Measurements from ENCODE around the gene CTIF.

CTIF gene

DNA sequence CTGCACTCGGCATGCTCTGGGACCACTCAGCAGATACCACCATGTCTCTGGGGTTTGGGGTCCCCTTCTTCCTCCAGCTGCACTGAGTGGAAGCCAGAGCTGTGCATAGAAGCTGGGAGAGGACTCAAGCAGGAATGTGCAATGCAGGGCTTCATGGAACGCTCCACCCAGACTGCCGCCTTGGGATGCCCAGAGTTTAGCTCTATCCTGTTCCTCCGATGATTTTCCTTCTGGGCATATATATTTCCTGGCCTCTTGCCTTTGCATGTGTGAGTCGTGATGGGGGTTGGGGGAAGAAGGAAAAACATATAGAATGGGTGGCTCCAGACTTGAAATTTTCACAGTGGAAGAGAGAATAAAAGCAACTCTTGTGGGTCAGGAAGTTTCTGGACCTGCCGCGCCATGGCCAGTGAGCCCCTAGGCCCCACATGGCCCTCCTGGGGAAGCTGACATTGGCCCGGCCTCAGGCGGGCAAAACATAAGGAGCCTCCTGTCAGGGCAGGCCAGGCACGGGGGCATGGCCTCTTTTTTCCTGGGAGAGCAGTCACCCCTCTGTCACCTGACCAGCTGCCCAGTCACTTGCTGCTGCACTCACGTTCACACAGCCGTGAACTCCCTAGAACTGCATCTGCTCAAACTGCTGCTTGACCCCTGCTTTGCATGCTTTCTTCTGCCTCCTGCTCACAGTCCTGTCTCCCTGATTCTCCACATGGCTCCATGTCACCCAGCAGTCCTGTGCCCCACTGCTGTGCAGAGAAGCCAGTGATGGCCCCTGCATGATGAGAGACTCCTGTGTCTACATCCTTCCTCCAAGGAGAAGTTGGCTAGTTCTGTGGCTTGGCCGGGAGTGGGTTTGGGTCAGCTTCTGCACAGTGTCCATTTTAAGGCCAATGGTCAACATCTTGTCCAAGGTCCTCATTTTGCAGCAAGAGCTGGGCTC lies 197.8 kb downstream of the CTIF start:
- DNase-seq = no peak

DNA sequence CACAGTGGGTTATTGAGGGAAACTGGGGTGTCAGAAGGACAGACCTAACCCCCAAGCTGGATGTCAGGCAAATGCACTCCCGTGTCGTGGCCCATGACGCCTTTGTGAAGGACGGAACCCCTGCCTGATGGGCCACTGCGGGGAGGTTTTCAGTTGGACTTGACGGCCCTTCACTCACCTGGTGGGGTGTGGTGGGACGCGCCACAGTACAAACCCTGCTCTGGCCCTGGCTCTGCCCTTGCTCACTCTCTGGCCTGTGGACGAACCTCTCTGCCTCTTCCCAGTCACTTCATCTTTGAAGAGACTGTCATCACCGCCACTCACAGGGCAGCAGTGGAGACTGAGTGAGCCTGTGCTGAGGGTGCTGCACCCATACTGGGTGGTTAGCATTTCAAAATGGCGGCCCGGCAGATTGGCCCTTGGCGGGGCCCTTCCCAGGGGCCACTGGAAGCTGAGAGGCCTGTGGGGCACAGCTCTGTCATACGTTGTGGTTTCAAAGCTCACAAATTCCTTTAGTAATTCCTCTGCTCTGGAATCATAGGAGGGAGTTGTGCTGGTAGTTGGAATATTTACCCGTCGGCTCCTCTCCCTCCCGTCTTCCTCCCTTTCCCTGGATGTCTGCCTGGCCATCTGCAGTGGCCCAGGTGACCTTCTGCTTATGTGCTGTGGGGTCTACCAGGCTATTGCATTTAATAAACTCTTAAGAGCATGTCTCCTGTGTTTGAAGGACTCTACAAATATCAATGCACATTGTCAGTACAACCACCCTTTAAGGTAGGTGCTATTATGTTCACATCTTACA lies 200.6 kb downstream of the CTIF start:
- DNase-seq = no peak

DNA sequence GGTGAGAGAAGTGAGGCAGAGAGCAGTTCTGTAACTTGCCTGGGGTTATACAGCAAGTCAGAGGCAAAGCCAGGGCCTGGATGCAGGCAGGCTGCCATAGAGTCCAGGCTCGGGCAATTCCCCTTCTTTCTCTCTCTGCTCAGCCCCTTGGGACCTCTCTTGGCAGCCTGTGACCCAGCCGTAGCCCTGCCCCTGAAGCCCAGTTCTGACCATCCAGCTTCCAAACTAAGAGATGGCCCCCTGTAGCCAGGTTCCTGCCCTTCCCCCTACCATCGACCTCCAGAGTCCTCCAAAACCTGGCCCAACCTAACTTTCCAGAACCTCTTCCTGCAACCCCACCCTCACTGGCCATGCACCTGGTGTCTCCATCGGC lies 201.2 kb downstream of the CTIF start:
- no peak for DNase-seq

DNA sequence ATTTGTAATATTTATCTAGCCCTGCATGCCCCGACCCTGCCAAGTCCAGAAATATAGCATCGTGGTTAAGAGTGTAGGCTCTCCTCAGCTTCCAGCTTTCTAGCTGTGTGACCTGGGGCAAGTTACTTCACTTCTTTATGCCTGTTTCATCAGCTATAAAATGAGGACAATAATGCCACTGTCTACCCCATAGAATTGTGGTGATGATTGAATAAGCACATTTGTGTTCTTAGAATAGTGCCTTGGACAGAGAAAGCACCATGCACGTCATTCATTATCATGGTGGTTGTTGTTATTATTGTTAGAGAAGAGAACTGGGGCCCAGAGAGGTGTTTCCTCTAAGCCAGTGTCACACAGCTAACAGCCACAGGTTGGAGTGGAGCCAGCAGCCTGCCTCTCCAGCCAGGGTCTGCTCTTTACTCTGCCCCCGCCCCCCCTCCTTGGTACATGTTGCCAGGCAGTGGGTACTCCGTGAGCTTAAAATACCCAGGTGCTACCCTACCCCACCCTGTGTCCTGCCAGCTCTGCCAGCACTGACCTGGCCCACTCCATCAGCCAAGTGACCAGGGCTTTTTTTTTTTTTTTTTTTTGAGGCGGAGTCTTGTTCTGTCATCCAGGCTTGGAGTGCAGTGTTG lies 202.1 kb downstream of the CTIF start:
- DNase-seq = no peak

DNA sequence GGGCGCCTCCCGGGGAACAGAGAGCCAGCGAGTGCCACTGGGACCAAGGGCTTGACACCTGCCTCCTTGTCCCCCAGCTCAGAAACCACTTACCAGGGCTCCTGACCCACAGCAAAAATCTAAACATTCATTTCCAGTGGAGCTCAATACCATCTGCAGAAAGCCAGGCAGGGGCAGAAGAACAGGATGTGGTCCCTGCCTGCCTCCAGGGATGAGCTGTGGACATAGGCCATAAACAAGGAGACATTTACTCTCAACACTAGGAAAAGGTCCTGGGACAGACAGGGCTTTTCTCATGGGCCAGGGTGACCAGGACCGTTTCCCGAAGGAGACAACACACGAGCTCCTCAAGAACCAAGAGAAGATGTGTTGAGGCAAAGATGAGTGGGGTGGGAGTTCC lies 203.0 kb downstream of the CTIF start:
- no peak for DNase-seq

DNA sequence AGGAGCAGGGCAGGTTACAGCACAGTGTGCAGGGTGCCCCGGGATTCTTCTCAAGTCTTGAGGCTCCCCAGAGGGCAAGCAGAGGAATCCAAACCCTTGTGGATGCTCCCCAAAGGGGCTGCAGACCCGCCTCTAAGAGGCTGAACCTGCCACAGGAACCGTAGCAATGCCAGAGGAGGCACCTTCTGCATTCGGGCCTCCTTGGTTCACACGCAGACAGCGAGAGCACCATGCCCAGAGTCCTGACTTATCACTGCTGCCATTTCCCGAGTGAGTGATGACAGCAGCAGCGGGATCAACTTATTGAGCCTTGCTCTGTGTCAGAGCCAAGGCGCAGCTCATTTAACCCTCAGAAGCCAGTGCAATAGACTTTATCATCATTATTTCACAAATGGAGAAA lies 203.5 kb downstream of the CTIF start:
- no peak for DNase-seq

DNA sequence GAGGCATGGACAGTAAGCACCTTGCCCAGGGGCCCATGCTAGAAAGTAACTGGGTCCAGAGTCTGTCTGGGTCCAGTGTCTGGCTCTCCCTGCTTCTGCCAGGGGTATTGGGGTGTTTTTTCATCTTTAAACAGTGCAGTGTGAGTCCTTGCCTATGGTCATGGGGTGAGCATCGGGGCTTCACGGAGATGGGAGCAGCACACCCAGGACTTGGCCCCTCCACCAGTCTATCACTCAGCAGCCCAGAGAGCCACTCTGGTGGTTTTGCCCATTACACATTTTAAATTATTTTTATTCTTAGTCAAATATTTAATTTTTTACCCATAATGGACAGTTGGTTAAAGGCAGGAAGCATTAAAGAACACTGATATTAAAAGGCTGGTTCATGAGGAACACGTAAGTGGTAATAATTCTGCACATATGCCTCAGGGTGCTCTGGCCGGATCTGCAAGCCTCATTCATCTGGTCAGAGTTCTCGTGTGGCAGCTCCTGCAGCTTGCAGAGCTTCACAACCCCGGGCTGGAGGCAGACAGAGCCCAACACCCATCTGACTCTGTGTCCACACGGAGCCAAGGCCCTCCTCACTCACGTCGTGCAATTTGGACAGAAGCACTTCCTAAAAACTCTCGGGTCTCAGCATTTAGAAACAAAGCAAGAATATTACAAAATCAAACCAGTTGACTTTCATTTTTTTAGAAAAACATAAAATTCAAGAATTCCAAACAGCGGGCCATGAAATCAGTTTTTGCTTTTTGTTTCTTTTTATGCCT lies 204.1 kb downstream of the CTIF start:
- DNase-seq = no peak

DNA sequence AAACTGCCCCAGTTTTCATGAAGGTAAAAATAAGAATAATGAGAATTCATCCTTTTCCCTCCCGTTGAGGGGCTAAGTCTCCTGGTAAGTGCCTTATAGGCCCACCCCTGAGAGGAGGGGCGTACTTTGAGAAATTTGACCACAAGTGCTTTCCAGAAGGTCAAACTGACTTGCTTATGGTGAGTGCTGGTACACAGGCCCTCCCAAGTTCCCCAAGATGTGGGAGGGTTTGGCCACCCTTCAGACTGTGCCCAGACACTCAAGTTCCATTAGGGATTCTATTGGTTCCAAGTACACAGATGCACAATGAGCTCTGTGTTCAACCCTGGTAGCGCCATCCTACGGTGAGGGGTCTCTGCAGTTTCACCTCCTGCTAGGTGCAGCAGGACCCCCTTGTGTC lies 205.1 kb downstream of the CTIF start:
- no peak for DNase-seq

DNA sequence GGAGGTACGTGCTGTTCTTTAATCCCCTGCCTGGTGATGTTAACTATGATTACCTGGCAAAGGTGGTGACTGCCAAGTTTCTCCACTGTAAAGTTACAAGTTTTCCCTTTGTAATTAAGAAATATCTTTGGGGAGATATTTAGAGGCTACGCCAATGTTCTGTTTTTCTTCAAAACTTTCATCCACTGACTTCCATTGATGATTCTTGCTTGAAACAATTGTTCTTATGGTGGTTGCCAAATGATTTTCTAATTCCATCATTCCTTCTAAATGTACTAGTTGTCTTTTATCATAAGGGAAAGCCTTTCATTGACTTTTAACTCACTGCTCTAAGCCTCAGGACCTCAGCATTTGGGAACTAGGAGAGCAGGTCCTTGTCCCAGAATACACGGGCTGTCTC lies 206.5 kb downstream of the CTIF start:
- no peak for DNase-seq

DNA sequence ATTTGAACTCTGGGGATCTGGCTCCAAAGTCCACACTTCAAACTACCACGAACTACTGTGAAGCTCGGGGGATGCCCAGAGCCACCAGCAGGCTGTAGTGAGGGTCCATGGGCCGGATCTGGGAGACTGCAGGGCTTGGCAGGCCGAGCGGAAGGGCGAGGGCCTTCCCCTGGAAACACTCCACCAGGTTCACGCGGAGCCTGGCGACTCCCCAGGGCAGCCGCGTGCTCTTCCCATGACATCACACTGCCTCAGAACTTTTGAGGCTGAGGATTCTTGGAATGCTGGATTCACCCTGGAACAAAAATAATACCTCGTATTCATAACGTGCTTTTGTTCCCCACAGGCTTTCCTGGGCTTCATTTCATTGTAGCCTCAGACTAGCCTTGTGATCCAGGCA lies 210.9 kb downstream of the CTIF start:
- DNase-seq = no peak

DNA sequence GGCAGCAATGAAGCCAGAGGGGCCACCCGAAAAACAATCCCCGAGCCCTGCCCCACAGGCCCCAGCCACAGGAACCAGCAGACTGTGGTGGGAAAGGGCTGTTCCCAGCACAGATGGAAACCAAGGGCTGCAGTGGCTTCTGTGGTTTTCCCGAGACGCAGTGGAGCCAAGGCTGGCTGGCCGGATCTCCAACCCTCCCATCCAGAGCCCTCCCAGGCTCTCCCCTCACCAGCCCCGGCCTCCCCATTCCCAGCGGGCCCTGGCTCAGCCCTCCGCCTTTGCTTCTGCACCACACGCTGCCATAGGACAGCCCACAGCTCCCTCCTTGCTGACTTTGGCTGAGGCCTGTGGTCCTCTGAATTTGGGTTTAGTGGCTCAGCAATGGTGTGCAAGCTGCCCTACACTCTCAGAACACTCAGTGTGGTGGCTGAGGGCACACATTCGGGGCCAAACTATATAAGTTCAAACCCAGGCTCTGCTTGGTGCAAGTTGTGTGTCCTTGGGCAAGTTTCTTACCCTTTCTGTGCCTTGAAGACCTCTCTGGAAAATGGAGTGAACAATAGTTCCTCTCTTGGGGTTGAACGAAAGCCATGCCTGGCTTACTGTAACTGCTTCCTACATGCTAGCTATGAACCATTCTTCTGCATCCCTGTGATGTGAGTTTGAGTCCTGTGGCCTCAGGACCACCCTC lies 211.8 kb downstream of the CTIF start:
- DNase-seq = no peak

DNA sequence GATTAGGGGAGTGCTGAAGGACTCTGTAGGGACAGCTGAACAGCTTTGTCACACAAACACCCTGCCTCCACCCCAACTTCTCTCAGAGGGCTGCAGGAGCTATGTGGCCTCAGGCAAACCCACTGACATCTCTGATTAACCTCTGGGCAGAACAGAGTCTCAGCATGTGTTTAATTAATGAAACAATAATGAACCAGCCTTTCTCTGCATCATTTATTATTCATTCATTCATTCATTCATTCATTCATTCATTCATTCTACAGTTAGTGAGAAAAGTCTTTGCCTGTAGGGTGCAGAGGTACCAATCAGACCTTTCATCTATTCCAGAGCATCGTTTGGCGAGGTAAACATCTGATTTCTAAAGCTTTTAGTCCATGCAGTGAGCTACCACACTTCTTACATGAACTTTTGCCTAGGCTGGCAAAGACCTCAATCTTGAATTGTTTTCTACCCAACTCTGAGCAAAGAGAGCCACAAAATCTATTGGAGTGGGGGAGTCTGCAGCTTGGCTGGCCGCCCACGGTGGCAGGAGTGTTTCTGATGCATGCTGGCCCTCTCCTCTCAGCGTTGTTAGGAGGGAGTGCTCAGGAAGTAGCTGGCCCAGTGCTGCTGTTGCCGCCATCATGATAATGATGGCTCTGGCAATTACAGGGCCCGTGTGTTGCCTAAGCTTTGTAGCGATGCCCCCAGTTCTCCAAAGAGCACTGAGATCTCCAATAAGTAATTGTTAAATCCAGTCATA lies 213.1 kb downstream of the CTIF start:
- DNase-seq = no peak

DNA sequence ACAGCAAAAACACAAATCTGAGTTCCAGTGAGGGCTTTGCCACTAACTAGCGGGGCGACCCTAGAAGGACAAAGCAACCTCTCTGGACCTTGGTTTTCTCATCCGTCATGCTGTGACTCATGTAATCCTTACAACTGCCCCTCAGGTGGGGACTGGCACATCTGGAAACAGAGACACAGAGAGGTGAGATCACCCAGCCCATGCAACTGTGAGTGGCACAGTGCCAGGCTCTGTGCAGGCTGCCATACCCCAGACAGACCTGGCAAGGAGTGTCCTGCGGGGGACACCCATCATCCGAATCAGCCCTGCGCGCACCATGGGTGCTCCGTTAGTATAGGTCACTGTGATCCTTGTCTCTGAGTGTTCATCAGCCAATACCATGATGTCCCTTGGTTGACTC lies 213.6 kb downstream of the CTIF start:
- DNase-seq = no peak

DNA sequence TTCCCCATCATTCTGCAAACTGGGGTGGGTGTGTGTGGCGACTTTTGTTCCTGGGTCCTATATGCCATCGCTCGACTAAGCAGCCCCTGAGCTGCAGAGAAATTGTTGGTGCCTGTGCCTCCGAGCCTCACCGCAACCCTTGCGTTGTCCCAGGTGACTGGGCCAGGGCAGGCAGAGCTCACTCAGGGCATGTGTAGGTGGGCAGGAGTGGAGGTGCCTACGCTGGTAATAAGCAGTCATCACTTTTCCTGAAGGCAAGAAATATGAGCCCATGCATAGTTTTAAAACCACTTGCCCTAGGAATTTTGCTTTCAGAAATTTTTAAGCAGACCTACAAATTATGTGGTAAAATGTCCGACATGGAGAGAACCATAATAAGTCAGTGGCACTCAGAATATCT lies 214.1 kb downstream of the CTIF start:
- no peak for DNase-seq

DNA sequence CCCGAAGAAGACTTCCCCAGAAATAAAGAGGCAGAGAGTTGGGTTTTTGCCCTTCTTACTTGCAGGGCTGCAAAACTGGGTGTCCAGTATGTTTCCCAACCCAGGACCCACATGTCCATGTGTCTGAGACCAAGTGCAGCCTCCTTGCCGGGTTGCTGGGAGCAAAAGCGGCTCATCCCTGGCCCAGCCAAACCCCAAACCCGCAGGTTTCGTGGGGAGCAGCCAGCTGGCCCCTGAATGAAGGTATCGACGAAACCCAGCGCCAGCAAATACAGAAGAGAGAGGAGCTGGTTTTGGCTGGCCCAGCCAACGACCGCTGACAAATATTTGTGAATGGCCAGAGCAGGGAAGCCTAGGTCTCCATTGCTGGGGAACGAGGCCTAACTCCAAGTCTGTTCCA lies 214.9 kb downstream of the CTIF start:
- no peak for DNase-seq

DNA sequence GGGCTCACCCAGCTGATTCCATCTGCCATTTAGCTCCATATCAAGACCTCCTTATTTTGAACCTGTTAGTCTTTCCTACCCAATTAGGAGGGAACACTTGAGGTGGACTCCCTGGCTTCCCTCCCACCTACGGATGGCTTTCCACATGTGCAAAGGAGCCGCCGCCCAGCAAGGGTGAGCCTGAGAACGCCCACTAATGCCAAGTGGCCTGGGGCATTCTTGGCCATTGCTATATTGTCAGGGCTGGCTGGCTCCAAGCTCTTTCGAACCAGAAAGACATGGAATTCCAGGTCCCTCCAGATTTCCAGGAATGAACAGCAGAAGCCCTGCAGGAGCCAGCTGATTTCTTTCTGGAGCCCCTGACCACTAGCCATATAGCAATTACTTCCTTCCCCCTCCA lies 215.7 kb downstream of the CTIF start:
- no peak for DNase-seq

DNA sequence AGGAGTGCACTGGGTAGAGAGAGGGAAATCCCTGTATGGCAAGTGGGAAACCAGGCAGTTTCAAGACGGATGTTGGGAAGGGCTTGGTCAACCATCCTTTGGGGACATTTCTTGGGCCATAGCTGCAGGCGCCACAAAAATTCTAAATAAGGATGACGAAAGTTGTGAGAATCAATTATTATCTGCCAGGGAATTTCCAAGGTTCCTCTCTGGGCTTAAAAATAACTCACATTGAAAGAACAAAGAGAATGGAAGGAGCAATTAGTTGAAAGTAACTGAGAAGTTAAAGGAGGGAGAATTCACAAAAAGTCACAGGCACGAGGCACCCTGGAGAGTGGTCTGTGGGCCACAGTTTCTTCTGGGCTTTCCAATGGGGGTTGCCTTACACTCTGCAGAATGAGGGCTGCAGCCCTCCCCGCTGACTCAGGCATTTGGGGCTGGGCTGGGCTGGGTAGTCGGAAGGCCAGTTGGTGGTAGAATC lies 216.2 kb downstream of the CTIF start:
- DNase-seq = no peak

DNA sequence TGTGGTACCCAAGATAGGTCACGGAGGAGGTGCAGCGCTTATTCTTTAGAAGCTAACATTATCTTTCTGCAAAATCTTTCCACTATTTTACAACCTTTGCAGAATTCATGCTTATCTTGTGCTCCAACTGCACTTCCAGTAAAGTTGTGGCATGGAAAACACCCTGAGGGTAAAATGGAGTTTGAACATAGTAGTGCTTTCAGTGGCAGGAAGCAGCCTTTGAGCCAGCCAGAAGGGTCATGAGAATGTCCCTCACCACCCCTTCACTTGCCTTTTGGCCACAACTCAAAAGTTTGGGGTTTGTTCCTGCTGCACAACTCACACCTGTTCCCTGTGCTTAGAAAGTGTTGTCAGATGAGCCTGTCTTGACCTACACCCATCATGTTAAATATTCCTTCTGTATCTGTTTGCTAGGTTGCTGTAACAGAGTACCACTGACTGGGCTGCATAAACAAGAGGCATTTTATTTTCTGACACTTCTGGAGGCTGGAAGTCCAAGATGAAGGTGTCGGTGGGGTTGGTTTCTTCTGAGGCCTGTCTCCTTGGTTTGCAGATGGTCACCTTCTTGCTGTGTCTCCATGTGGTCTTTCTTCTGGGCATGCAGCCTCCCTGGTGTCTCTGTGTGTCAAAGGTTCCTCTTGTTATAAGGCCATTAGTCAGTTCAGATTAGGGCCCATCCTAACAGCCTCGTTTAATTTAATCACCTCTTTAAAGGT lies 217.8 kb downstream of the CTIF start:
- no peak for DNase-seq

DNA sequence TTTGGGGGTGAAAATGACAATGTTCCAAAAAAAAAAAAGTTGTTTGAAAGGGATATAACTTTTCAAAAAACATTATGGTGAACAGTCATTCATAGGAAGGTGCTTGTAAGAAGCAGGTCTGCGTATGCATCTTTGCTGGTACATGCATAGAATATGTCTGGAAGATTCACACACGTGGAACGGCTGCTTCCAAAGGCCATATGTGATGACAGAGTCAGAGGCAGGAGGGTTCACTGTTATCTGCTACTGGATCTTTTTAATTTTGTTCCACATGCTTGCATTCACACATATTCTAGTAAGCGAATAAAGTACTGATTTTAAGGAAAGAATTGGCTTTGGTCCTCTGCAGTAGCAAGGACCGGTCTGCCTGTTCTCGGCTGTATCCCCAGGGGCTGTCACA lies 218.5 kb downstream of the CTIF start:
- no peak for DNase-seq

DNA sequence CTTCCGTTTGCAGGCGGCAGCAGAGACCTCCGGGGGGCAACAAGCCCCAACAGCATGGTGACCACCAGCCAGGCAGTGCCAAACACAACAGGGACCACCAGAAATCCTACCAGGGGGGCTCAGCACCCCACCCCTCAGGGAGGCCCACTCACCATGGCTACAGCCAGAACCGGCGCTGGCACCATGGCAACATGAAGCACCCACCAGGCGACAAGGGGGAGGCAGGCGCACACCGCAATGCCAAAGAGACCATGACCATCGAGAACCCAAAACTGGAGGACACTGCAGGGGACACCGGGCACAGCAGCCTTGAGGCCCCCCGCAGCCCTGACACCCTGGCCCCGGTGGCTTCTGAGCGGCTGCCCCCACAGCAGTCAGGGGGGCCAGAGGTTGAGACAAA lies 219.1 kb downstream of the CTIF start:
- no peak for DNase-seq

DNA sequence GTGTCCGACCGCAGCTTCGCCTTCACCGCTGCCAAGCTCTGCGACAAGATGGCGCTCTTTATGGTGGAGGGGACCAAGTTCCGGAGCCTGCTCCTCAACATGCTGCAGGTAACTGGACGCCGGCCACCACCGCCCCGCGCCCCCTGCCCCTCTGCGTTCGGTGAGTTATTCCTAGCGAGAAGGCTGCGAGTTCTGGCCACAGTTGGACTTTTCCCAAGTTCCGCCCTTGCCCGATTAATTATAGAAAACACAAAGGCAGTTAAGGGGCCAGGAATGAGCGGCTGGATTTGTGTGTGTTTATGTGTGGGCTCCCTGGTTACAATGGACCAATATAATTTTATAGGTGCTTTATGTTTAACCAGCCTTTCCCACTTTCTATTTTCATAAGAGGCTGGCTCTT lies 222.8 kb downstream of the CTIF start:
- DNase-seq = no peak

Measured in stimulated activated CD4-positive, alpha-beta T cell treated with anti-CD3 and anti-CD28 coated beads, Interleukin-4, amount 100 ng/mL, for 1 hour (primary cell).